ENCODE measurements around the gene PRXL2C. TPM values are rescaled to one million over a fixed set of nuclear protein-coding genes. Genes with fewer than 3 reads are reported as not detected.

PRXL2C gene
- polyA plus RNA-seq, 1 of the 3 experiments (the other 2 are of a cell fraction) = 8.4 TPM

DNA sequence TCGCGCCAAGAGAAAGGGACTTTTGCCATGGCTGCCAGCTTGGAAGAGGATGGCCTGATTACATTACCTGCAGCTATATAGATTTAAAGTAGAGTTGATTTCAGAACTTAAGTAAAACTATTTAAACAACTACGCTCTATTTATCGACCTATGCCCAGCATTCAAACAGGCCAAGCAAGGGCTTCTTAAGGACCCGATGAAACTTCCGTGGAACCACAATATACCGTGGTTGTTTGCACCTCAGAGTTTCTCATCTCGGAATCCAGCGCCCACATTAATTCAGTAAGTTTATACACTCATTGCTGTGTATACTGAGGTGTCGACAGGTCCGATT, 35.0 kb downstream of the PRXL2C start:
- no peaks in the 10 kb centered on the region for H3K9me2 ChIP-seq
- POLR2A ChIA-PET = no interaction called here
- no peak for DNase-seq
- no peaks in the 10 kb centered on the region for H3K27me3 ChIP-seq (ENCODE audit: insufficient read depth)
- H3K27ac ChIP-seq (ENCODE audit: low read depth in 2 of 2, low read length in 1 of 2) = peak overlapping the region; percentile 12 to 47; a peak in 3 of 4 replicates
- CTCF ChIA-PET = interaction anchor here (0.7 to 1.6 kb wide), 5 partner anchors 12 to 292 kb away, joined by 3 to 6 read pairs (median 3); no protein-coding TSS in a partner anchor
- peak overlapping the region; percentile 57 to 75 for H3K4me3 ChIP-seq (ENCODE audit: low read depth in 2 of 2, low read length in 1 of 2)
- peak overlapping the region; percentile 49; the same call in 1 of the 2 replicates for H3K9ac ChIP-seq
- H3K4me2 ChIP-seq = peak overlapping the region; percentile 72
- whole genome bisulfite sequencing (ENCODE audit: low lambda C conversion rate) = 59% methylated on average over 11 of the region's 11 CpGs
- H3K36me3 ChIP-seq (replicated peaks in 1 of 2; ENCODE audit: control insufficient read depth in 1 of 2, insufficient read depth in 2 of 2, low read length in 1 of 2) = no peaks in the 10 kb centered on the region
- peaks cover 36% of the 10 kb centered on the region for H3K79me2 ChIP-seq (ENCODE audit: insufficient read depth)
- TF ChIP-seq RAD21 (IDR thresholded peaks at IDR 0.05; ENCODE audit: low read length) = no peak
- no peak for TF ChIP-seq FOSL2 (IDR thresholded peaks at IDR 0.05; ENCODE audit: borderline replicate concordance, low read depth)
- no peak for TF ChIP-seq TEAD4 (IDR thresholded peaks at IDR 0.05; ENCODE audit: borderline replicate concordance, insufficient read depth)
- TF ChIP-seq, protein P1, sequence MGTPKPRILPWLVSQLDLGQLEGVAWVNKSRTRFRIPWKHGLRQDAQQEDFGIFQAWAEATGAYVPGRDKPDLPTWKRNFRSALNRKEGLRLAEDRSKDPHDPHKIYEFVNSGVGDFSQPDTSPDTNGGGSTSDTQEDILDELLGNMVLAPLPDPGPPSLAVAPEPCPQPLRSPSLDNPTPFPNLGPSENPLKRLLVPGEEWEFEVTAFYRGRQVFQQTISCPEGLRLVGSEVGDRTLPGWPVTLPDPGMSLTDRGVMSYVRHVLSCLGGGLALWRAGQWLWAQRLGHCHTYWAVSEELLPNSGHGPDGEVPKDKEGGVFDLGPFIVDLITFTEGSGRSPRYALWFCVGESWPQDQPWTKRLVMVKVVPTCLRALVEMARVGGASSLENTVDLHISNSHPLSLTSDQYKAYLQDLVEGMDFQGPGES (IDR thresholded peaks at IDR 0.05; ENCODE audit: low read depth, low read length) = no peak
- no peak for TF ChIP-seq USF1 (IDR thresholded peaks at IDR 0.05; ENCODE audit: borderline replicate concordance, low read depth)
- TF ChIP-seq, protein P2, sequence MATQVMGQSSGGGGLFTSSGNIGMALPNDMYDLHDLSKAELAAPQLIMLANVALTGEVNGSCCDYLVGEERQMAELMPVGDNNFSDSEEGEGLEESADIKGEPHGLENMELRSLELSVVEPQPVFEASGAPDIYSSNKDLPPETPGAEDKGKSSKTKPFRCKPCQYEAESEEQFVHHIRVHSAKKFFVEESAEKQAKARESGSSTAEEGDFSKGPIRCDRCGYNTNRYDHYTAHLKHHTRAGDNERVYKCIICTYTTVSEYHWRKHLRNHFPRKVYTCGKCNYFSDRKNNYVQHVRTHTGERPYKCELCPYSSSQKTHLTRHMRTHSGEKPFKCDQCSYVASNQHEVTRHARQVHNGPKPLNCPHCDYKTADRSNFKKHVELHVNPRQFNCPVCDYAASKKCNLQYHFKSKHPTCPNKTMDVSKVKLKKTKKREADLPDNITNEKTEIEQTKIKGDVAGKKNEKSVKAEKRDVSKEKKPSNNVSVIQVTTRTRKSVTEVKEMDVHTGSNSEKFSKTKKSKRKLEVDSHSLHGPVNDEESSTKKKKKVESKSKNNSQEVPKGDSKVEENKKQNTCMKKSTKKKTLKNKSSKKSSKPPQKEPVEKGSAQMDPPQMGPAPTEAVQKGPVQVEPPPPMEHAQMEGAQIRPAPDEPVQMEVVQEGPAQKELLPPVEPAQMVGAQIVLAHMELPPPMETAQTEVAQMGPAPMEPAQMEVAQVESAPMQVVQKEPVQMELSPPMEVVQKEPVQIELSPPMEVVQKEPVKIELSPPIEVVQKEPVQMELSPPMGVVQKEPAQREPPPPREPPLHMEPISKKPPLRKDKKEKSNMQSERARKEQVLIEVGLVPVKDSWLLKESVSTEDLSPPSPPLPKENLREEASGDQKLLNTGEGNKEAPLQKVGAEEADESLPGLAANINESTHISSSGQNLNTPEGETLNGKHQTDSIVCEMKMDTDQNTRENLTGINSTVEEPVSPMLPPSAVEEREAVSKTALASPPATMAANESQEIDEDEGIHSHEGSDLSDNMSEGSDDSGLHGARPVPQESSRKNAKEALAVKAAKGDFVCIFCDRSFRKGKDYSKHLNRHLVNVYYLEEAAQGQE (IDR thresholded peaks at IDR 0.05; ENCODE audit: low read depth, low read length) = no peak
- no peak for TF ChIP-seq MAX (IDR thresholded peaks at IDR 0.05; ENCODE audit: low read depth)
- no peak for TF ChIP-seq TAF1 (IDR thresholded peaks at IDR 0.05; ENCODE audit: borderline replicate concordance, low read depth, low read length)
- TF ChIP-seq CHD2 (IDR thresholded peaks at IDR 0.05; ENCODE audit: low read length, partially characterized antibody) = no peak
- no peak for TF ChIP-seq GATA2 (CRISPR knock-in tag; IDR thresholded peaks at IDR 0.05)
- TF ChIP-seq SMC3 (IDR thresholded peaks at IDR 0.05; ENCODE audit: low read depth, low read length) = no peak
- TF ChIP-seq, protein P3, sequence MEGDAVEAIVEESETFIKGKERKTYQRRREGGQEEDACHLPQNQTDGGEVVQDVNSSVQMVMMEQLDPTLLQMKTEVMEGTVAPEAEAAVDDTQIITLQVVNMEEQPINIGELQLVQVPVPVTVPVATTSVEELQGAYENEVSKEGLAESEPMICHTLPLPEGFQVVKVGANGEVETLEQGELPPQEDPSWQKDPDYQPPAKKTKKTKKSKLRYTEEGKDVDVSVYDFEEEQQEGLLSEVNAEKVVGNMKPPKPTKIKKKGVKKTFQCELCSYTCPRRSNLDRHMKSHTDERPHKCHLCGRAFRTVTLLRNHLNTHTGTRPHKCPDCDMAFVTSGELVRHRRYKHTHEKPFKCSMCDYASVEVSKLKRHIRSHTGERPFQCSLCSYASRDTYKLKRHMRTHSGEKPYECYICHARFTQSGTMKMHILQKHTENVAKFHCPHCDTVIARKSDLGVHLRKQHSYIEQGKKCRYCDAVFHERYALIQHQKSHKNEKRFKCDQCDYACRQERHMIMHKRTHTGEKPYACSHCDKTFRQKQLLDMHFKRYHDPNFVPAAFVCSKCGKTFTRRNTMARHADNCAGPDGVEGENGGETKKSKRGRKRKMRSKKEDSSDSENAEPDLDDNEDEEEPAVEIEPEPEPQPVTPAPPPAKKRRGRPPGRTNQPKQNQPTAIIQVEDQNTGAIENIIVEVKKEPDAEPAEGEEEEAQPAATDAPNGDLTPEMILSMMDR (IDR thresholded peaks at IDR 0.05) = no peak
- peaks cover 16% of the 10 kb centered on the region for H3F3A ChIP-seq (replicated peaks; ENCODE audit: insufficient read depth)
- H3K4me1 ChIP-seq (ENCODE audit: control insufficient read depth in 1 of 2, insufficient read depth in 2 of 2, low read depth in 1 of 2, low read length in 1 of 2) = peaks cover 0 to 11% of the 10 kb centered on the region in 2 experiments; a peak in 1 of 4 replicates
- H2AFZ ChIP-seq (ENCODE audit: low read depth) = peak overlapping the region; percentile 93
- H4K20me1 ChIP-seq (ENCODE audit: insufficient read depth) = peaks cover 10% of the 10 kb centered on the region
- H3K9me3 ChIP-seq = no peaks in the 10 kb centered on the region
